Effector CD4-positive, alpha-beta T cell (primary cell): ENCODE results near the gene MMP17.
"Not testable (repeated sequence)": the region's sequence is repeated elsewhere in the genome, so short reads cannot be mapped to it uniquely, and the experiment has no call there.

Source experiments
- DNase-seq: peaks from one replicate; pipeline ENCODE4 v3.0.0-alpha.2; 2020

MMP17 gene

GRCh38 chr12:131800594-131801135, 27.5 kb upstream of the MMP17 start:
- DNase-seq, result no peak

DNA sequence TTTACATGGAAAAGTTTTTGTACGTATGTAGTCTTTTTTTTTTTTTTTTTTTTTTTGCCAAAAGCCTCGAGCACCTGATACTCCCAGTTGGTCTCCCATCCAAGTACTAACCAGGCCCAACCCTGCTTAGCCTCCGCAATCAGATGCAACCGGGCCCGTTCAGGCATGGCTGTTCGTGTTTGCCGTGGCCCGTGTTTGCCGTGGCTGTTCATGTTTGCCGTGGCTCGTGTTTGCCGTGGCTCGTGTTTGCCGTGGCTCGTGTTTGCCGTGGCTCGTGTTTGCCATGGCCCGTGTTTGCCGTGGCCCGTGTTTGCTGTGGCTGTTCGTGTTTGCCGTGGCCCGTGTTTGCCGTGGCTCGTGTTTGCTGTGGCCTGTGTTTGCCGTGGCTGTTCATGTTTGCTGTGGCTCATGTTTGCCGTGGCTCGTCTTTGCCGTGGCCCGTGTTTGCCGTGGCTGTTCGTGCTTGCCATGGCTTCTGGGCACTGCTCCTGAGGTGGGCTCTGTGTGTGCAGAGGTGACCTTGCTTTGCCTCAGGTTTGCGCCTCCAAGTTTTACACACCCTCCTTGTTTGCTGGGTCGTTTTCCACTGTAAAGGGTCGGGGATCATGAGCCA, 26.8 kb upstream of the MMP17 start:
- no peak for DNase-seq

GRCh38 chr12:131803961-131804521, 24.2 kb upstream of the MMP17 start:
- no peak for DNase-seq

DNA sequence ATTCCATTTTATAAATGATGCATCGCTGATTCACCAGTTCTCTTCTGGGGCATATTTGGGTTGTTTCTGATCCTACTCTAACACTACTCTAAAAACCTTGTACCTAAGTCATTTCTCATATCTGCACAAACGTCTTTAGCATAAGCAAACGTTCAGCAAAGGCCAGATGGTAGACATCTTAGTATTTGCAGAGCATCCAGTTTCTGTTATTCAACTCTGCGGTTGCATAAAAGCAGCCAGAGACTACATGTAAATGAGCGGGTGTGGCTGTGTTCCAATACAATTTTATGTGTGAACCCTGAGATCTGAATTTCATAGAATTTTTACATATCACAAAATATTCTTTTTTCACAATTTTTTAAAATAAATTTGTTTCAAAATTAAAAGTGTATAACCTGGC, 22.8 kb upstream of the MMP17 start:
- DNase-seq, result no peak

- DNase-seq, result no peak
Observed at GRCh38 chr12:131806674-131807073, 21.5 kb upstream of the MMP17 start.

DNA sequence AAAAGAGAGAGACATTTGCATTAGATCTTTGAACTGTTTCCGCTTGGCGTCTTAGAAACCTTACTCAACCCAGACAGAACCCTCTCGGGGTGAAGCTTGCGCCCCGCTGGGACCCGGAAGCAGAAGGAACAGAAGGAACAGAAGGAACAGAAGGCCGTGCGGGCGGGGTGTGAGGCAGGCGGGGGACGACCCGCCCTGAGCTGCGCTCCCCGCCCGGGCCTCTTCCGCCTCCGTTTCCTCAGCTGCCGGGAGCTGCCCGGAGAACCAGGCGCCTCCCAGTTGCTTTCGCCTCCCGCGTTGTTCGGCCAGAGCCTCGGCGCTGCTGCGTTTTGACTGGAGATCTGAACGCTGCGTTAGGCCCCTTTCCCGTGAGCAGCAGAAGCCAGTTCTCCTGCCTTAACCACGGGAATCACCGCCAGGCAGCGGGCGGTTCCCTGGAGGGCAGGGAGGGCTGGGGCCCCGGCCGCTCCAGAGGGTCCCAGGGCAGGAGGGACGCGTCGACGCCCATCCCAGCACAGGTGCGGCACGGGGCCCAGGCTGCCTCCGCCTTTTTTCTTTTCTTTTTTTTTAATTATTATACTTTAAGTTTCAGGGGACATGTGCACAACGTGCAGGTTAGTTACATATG, 19.3 kb upstream of the MMP17 start:
- DNase-seq, result no peak

DNA sequence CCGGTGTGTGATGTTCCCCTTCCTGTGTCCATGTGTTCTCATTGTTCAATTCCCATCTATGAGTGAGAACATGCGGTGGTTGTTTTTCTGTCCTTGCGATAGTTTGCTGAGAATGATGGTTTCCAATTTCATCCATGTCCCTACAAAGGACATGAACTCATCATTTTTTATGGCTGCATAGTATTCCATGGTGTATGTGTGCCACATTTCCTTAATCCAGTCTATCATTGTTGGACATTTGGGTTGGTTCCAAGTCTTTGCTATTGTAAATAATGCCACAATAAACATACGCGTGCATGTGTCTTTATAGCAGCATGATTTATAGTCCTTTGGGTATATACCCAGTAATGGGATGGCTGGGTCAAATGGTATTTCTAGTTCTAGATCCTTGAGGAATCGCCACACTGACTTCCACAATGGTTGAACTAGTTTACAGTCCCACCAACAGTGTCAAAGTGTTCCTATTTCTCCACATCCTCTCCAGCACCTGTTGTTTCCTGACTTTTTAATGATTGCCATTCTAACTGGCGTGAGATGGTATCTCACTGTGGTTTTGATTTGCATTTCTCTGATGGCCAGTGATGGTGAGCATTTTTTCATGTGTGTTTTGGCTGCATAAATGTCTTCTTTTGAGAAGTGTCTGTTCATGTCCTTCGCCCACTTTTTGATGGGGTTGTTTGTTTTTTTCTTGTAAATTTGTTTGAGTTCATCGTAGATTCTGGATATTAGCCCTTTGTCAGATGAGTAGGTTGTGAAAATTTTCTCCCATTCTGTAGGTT, 18.5 kb upstream of the MMP17 start:
- DNase-seq, result not testable (repeated sequence)

- no peak for DNase-seq
Observed at GRCh38 chr12:131810726-131811125, 17.5 kb upstream of the MMP17 start.

DNA sequence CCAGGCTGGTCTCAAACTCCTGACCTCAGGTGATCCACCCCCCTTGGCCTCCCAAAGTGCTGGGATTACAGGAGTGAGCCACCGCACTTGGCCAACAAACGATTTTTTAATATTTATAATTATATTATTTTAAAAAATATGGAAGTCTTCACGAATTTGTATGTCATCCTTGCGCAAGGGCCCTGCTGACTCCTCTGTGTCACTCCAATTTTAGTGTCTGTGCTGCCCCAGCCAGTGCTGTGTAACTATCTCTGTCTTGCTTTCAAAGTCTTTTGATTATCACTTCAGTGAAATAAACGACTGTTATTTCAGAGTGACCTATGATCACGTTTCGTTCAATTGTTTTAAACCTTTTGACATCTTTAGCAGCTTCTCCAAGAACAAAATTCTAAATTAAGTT, 13.1 kb upstream of the MMP17 start:
- DNase-seq, result no peak

GRCh38 chr12:131816495-131816894, 11.7 kb upstream of the MMP17 start:
- no peak for DNase-seq

DNA sequence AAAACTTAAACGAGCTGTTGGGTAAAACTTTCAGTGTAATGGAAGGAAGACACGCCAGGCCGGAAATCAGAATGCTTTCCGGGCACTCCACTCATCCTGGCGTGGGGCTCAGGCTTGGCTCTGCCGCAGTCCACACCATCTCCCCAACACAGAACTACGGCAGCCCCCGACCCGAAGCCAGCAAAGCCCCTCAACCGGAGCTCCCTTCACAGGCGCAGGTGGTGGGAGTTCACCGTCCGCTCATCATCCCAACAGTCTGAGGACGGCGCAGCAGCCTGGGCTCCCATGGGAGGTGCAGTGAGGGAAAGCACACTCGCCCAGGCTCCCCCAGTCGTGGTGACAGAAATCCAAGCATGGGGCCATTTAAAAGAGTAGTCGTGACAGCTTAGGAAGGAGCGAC, 11.0 kb upstream of the MMP17 start:
- no peak for DNase-seq

- DNase-seq, result no peak
Observed at GRCh38 chr12:131818821-131819585, 9.2 kb upstream of the MMP17 start.

DNA sequence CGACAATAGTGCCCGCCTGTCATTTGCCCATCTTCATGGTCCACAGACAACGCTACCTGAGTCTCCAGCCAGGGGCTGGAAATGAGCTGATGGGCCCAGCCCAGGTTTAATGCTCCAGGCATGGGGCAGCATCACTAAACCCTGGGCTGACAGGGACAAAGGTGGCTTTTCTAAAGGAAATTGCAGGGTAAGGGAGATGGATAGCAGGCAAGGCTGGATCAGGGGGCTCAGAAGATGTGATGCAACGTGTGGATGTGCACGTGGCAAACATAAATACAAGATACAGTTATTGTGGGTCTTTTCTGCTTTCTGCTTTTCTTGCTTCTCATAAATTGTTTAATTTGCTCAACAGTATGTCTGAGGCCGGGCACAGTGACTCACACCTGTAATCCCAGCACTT, 3.7 kb upstream of the MMP17 start:
- DNase-seq, result no peak

GRCh38 chr12:131825146-131825892, 2.9 kb upstream of the MMP17 start:
- no peak for DNase-seq

DNA sequence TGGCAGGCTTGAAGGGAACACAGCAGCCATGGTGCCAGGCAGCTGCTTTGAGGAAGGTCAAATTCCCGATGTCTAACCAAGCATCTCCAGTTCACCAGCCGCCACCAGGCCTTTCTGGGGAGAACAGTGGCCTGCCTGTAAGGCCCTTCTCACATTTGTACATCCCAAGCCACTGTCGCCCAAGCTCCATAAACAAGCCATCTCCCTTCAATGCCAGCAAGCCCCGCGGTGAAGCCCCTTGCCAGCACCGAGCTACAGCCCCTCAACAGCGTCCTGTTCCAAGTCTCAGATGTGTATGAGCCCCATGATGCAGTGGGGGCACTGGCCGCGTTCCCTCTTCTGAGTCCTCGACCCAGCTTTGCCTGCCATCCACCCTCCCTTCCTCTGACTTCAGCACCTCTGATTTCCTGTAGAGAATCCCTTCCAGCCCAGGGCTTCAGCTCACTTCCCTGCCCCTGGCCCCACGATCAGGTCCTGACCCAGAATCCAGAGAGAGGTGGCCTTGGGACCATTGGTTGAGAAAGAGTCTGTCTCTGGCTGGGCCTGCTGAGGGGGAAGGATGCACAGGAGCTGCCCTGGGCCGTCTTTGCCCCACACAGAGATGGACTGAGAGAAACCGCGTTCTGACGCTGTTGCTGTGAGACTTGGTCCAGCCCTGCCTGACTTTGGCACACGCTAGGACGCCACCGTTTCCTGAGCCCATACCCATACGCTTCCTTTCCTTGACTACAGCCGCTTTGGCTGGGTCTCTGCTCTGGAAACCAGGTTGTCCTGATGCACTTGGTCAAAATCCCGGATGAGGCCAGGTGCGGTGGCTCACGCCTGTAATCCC, 1.9 kb upstream of the MMP17 start:
- no peak for DNase-seq

- no peak for DNase-seq
Observed at GRCh38 chr12:131828671-131829355, 620 bp downstream of the MMP17 start.

GRCh38 chr12:131829356-131829747, 1.2 kb downstream of the MMP17 start:
- DNase-seq, result no peak

- no peak for DNase-seq
Observed at GRCh38 chr12:131829791-131830334, 1.7 kb downstream of the MMP17 start.

GRCh38 chr12:131830335-131830913, 2.2 kb downstream of the MMP17 start:
- no peak for DNase-seq
